Measurements from ENCODE around the gene MCTP2.

The MCTP2 gene

DNA sequence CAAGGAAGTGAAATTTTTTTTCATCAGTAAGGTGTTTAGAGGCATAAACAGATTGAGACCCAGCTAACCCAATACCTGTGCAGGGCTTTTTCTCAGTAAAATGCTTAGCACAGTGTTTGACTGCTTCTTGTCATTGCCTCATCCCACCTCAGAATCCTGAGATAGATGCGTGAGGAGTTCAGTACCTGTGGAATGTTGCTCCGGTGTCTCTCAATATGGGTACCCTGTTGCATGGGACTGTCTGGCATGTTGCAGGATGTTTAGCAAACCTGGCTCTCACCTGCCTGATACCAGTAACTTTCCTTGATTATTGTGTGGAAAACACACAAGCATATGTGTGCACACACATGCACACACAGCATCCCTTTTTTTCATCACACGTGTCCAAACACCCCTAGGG, 128.4 kb downstream of the MCTP2 start:
- DNase-seq: no peak

DNA sequence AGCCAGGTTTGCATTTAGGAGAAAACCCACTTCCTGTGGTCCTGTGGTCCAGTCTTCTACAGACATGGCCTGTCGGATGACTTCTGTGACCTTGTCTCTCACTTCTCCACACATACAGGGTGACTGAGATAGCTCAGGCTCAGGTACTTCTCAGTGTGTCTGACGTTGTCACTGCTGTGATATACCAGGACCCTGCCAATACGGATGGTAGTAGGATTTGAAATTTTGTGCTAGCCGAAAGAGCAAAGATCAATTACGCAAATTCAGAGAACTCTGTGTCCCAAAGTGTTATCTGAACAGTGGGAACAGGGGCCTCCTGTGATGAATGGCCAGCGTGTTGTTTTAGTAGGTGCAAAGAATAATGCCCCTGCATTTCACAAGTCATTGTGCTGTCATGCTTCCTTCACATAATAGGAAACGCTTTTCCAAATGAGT, 128.9 kb downstream of the MCTP2 start:
- DNase-seq: no peak

GRCh38 chr15:94362385-94363092, 131.2 kb downstream of the MCTP2 start:
- no peak for DNase-seq

DNA sequence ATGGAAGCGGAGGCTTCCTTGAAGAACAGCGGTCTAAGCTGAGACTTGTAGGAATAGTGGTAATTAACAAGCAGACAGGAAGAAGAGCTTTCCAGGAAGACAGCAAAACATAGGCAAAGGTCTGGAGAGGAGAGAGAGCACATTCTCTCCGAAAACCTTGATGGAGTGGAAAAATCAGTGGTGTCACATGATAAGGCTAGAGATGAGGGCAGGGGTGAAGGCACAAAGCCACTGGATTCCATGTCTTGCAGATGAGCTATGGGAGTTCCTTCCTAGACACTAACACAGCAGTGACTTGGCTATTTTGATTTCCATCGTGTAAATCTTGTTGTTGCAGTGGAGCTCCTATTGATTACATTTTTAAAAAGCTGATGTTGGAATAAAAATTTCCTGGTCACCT, 132.0 kb downstream of the MCTP2 start:
- DNase-seq: no peak

DNA sequence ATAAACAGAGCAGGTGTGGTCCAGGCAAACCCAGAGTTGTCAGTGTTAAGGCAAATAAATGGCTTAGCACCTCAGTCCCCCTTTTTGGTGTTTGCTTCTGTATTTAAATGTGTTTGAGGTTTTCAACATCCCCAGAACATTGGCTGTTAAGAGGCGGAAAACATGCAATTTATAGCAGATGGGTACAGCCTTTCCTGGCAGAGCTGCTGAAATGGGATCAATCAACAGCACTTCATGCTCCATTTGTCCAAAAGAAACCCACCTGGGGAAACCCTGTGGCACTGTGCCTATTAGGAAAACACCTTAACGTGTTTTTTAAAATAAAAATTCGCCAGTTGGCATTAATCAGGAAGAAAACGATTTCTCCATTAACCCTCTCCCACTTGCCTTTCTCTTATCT, 135.4 kb downstream of the MCTP2 start:
- no peak for DNase-seq

DNA sequence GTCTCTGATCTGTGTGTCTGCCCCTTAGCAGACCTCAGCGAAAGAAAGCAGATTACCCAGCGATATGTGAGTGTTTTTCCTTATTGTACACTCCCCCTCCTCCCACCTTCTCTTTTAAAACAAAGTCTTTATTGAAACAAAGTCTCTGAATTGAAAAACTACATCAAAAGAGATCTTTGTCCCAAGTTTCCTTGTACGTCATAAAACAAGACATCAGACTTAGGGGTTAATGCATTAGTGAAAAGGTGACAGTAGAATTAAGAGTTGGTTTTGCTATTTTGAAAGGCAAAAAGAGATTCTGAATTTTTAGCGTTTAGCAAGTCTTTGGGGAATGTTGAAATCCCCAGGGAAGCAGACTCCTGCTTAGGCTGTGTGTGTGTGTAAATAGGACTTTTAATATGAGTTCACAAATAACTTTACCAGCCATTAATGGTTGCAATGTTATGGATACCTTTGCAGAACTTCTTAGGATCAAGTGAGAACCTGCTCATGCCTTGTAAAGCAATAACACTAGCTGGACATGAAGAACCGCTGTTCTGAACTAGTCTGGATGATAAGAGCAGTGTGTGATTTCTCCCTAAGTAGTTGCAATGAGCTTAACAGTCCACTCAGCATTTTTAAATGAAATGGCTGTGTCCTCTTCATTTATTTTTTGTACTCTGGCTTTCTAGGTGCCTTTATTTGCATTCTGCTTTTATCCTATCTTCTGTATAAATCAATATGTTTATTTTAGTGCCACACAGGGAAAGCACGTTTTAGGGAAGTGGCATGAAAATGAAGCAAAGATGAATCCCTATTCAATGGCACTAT, 136.6 kb downstream of the MCTP2 start:
- DNase-seq: no peak

DNA sequence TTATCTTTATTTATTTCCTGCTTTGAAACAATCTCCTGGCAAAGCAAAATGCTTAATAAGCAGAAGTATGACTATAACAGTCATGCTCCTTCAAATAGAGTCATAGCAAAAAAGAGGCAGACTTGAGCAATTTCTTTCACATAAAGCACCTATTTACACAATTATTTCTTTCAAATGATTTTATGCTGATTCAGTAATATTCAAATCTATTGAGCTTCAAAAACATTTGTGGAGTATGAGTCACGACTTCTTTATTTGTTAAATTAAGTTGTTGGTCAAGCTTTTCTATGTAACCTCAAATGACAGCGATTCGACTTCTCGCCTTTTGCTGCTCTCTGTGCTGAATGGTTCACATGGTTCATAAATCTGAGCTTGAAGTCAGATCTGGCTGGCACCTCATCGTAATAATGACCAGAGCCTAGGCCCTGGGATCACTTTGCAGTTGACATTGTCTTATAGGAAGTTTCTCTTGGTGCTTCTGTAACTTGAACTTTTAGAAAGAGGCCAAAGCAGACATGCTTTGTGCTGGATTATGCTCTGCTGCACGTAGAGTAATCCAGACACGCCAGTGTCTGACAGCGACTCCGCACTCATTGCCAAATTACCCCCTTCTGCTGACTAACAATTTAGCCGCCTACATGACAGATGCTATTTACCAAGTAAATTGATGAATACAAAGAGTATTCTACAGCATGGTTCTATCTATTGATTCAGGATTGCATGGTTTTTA, 139.0 kb downstream of the MCTP2 start:
- no peak for DNase-seq

GRCh38 chr15:94370936-94371285, 139.6 kb downstream of the MCTP2 start:
- no peak for DNase-seq

DNA sequence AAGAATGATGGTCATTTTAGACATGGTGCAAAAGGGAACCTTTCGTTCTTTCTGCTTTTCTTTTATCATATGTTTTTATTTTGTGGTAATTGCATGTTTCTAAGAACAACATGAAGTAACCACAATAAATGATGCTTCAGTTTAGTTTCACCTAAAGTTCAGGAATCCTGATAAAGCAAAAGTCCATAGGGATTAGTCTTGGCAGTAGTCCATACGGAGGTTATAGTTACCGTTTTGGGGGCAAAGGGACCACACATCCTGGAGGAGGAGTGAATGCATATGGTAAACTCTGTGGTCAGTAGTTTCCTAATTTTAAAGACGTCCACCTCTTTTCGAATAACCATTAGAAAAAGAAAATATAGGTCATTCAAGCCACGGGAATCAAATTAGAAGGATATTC, 141.5 kb downstream of the MCTP2 start:
- DNase-seq: no peak

- DNase-seq: no peak
These were observed 144.6 kb downstream of the MCTP2 start for GRCh38 chr15:94375997-94376396.

GRCh38 chr15:94379986-94380385, 148.6 kb downstream of the MCTP2 start:
- DNase-seq: no peak

- no peak for DNase-seq
These were observed 149.4 kb downstream of the MCTP2 start for GRCh38 chr15:94380798-94381197.

DNA sequence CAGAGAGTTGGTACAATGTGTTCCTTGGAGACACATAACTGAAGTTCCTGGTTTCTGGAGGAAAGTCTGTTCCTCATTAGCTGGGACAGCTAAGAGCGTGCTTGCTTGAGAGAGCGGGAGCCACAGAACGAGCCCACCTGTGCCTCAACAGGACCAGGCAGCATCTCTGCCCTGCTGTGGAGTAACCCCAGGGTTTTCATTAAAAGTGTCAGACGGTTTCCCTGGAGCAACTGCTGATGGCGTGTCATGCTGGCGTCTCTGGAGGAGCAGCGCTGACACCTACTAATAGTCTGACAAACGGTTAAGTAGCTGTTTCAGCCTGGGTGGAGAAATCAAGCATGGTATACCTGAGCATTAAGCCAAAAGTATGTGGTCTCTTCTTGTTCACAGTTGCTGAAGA, 150.0 kb downstream of the MCTP2 start:
- no peak for DNase-seq

GRCh38 chr15:94383041-94383440, 151.7 kb downstream of the MCTP2 start:
- DNase-seq: no peak

GRCh38 chr15:94383706-94384105, 152.3 kb downstream of the MCTP2 start:
- DNase-seq: no peak

DNA sequence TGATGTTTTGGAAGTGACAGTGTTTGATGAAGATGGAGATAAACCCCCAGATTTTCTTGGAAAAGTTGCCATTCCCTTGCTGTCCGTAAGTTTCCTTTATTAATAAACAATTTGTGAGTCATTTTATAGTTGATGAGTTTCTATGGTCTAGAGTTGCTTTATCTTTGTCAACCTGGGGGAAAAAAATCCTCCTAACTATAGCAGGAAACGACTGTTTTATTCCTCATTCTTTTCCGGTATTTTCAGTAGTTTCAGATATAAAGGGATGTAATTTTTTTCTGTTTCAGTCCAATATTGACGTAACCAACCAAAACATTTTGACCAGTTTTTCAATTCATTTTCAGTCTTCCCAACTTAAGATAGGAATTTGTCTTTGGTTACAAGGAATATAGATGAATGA, 154.1 kb downstream of the MCTP2 start:
- DNase-seq: no peak

GRCh38 chr15:94386351-94386750, 155.0 kb downstream of the MCTP2 start:
- no peak for DNase-seq

DNA sequence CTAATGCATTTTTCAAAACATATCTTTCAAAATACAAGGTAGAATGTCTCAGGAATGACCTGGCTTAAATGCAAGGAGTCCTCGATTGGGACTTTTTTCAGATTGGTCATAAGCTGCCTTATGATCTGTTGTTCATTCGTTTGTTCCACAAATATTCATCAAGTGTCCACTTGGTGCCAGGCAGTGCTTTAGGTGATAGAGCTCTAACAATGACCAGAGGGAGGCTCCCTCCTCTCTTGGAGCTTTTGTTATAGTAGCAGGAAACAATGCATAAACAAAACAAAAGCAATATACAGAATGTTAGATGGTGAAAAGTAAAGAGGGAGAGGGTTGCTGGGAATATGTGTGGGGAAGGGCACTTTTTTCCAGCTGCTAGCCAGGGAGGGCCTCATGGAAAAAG, 156.1 kb downstream of the MCTP2 start:
- DNase-seq: no peak

DNA sequence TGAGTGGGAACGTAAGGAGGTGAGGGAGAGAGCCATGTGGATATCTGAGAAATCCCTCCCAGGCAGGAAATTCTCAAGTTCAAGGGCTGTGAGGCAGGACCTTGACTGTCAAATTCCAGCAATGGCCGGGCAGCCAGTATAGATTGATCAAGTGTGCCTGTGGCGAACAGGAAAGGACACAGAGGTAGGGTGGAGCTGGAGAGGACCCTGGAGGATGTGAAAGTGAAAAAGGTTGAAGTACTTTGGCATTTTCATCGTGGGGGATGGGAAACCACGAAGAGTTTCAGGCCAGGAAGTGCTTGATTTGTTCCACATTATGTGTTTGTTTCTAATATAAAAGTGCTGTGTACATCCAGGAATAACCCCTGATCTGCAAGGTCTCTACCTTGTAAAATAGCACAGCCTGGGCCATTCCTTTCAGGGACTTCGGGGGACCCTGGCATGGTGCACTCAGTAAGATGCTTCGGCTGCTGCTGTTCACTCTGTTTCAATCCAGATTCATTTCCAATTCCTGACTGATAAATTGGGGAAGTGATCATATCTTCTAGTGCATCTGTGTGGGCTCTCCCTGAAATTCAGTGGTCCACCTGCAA, 156.6 kb downstream of the MCTP2 start:
- DNase-seq: peak; percentile 18

DNA sequence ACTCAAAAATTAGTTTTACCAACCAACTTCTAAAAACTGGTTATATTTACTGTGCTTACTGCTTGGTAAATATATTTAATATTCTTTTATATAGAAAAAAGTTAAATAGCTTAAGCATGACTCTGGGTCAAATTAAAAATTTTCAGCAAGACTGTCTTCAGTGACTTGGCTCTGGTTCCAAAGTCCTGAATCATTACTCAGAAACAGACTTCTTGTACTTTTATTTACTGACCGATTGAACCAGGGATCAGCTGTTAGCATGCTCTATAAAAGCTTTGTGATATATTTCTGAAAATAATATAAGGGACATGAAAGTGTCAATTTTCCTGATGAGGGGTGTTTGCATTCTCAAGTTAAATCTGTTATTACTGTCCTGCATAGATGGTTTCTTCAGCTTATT, 164.3 kb downstream of the MCTP2 start:
- DNase-seq: no peak

GRCh38 chr15:94397337-94397736, 166.0 kb downstream of the MCTP2 start:
- no peak for DNase-seq

- no peak for DNase-seq
These were observed 166.6 kb downstream of the MCTP2 start for GRCh38 chr15:94398001-94398400.

GRCh38 chr15:94400526-94401298, 169.4 kb downstream of the MCTP2 start:
- DNase-seq: no peak
